ENCODE data around the gene CCDC13.

The CCDC13 gene

GRCh38 chr3:42752441-42752840, 20.6 kb downstream of the CCDC13 start:
- no peak for DNase-seq (ENCODE audit: low read depth)

- no peak for DNase-seq (ENCODE audit: low read depth)
Observed at GRCh38 chr3:42751609-42752008, 21.4 kb downstream of the CCDC13 start.

GRCh38 chr3:42750834-42751233, 22.2 kb downstream of the CCDC13 start:
- no peak for DNase-seq (ENCODE audit: low read depth)

GRCh38 chr3:42749753-42750231, 23.3 kb downstream of the CCDC13 start:
- DNase-seq (ENCODE audit: low read depth): no peak

GRCh38 chr3:42749025-42749752, 23.9 kb downstream of the CCDC13 start:
- no peak for DNase-seq (ENCODE audit: low read depth)

- peak; percentile 28 for DNase-seq (ENCODE audit: low read depth)
Observed at GRCh38 chr3:42747581-42747980, 25.5 kb downstream of the CCDC13 start.

- no peak for DNase-seq (ENCODE audit: low read depth)
Observed at GRCh38 chr3:42746455-42747450, 26.3 kb downstream of the CCDC13 start.

GRCh38 chr3:42745776-42746454, 27.1 kb downstream of the CCDC13 start:
- no peak for DNase-seq (ENCODE audit: low read depth)

GRCh38 chr3:42745291-42745745, 27.7 kb downstream of the CCDC13 start:
- DNase-seq (ENCODE audit: low read depth): no peak

GRCh38 chr3:42743204-42743995, 29.7 kb downstream of the CCDC13 start:
- no peak for DNase-seq (ENCODE audit: low read depth)

- DNase-seq (ENCODE audit: low read depth): no peak
Observed at GRCh38 chr3:42742688-42743087, 30.4 kb downstream of the CCDC13 start.

GRCh38 chr3:42742259-42742658, 30.8 kb downstream of the CCDC13 start:
- DNase-seq (ENCODE audit: low read depth): no peak

GRCh38 chr3:42741796-42742195, 31.3 kb downstream of the CCDC13 start:
- no peak for DNase-seq (ENCODE audit: low read depth)

GRCh38 chr3:42739401-42740158, 33.5 kb downstream of the CCDC13 start:
- DNase-seq (ENCODE audit: low read depth): no peak

GRCh38 chr3:42736531-42736930, 36.5 kb downstream of the CCDC13 start:
- no peak for DNase-seq (ENCODE audit: low read depth)

- DNase-seq (ENCODE audit: low read depth): no peak
Observed at GRCh38 chr3:42736081-42736480, 37.0 kb downstream of the CCDC13 start.

- no peak for DNase-seq (ENCODE audit: low read depth)
Observed at GRCh38 chr3:42735615-42736014, 37.4 kb downstream of the CCDC13 start.

- no peak for DNase-seq (ENCODE audit: low read depth)
Observed at GRCh38 chr3:42735019-42735418, 38.0 kb downstream of the CCDC13 start.

- DNase-seq (ENCODE audit: low read depth): no peak
Observed at GRCh38 chr3:42734263-42734860, 38.7 kb downstream of the CCDC13 start.

Data from activated T-helper 1 cell treated with Interleukin-2 at 50 U/mL for 16 hours (primary cell).